WERI-Rb-1 (cell line): ENCODE data around the gene LOXHD1.

ENCODE experiments used
- DNase-seq: peaks from one replicate; pipeline ENCODE4 v3.0.0-alpha.2; 2020
- H3K27ac ChIP-seq: fragments of 250-450 bp; sonication (Bioruptor Pico); 2 replicates; pipeline ENCODE4 v1.5.1; 2020; ENCODE audit warnings: mild to moderate bottlenecking, moderate library complexity
- H3K27me3 ChIP-seq: fragments of 250-450 bp; sonication (Bioruptor Pico); 2 replicates; pipeline ENCODE4 v1.5.1; 2021; ENCODE audit warnings: mild to moderate bottlenecking, low read depth, moderate library complexity; ENCODE audit not compliant: insufficient read depth, severe bottlenecking
- H3K36me3 ChIP-seq: fragments of 250-450 bp; sonication (Bioruptor Pico); 2 replicates; pipeline ENCODE4 v1.5.1; 2020; ENCODE audit warnings: mild to moderate bottlenecking, moderate library complexity
- H3K4me3 ChIP-seq: 2 replicates; pipeline ENCODE4 v1.5.1; 2011; ENCODE audit warnings: low read depth, mild to moderate bottlenecking, control low read depth, low read length
- H3K9me3 ChIP-seq: fragments of 250-450 bp; sonication (Bioruptor Pico); 2 replicates; pipeline ENCODE4 v1.5.1; 2021; ENCODE audit warnings: mild to moderate bottlenecking, moderate library complexity; ENCODE audit not compliant: severe bottlenecking
- TF ChIP-seq, protein P1 (sequence below): IDR thresholded peaks from 2 replicates; pipeline ENCODE4 v1.5.1; 2011; ENCODE audit warnings: low read depth, mild to moderate bottlenecking, control low read depth, inconsistent platforms, low read length

LOXHD1 gene

DNA sequence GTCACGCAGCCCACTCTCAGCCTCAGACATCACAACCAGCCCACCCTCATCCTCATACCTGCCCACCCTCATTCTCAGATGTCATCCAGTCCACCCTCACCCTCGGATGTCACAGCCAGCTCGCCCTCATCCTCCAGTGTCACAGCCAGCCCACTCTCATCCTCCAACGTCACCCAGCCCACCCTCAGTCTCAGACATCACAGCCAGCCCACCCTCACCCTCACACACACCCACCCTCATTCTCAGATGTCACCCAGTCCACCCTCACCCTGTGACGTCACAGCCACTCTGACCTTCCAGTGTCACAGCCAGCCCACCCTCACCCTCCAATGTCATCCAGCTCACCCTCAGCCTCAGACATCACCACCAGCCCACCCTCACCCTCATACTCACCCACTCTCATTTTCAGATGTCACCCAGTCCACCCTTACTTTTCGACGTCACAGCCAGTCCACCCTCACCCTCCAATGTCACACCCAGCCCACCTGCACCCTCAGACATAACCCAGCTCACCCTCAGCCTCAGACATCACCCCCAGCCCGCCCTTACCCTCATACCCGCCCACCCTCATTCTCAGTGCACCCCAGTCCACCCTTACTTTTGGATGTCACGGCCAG is 100.3 kb downstream of the LOXHD1 start:
- H3K27ac ChIP-seq = no peak overlapping the region
- TF ChIP-seq, protein P1, sequence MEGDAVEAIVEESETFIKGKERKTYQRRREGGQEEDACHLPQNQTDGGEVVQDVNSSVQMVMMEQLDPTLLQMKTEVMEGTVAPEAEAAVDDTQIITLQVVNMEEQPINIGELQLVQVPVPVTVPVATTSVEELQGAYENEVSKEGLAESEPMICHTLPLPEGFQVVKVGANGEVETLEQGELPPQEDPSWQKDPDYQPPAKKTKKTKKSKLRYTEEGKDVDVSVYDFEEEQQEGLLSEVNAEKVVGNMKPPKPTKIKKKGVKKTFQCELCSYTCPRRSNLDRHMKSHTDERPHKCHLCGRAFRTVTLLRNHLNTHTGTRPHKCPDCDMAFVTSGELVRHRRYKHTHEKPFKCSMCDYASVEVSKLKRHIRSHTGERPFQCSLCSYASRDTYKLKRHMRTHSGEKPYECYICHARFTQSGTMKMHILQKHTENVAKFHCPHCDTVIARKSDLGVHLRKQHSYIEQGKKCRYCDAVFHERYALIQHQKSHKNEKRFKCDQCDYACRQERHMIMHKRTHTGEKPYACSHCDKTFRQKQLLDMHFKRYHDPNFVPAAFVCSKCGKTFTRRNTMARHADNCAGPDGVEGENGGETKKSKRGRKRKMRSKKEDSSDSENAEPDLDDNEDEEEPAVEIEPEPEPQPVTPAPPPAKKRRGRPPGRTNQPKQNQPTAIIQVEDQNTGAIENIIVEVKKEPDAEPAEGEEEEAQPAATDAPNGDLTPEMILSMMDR = no peak
- DNase-seq = no peak

DNA sequence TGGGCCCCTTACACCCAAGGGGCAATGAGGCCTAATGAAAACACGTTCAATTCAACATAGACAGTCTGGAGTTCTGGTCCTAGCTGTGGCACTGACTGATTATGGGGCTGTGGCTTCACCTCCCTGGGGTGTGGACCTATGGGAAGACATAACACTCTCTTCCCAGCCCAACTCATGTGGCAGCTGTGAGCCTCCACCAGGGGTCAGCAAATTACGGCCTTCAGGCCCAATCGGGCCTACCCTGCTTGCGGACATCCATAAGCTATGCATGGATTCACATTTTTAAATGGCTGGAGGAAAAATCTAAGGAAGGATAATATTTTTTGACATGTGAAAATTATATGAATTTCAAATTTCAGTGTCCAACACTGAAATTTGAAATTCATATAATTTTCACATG is 101.3 kb downstream of the LOXHD1 start:
- TF ChIP-seq, protein P1 = peak; percentile 87
- DNase-seq = peak; percentile 82
- Histone ChIP-seq H3K36me3 (no peaks in the 10 kb centered on the region), H3K9me3 (no peaks in the 10 kb centered on the region), H3K27me3 (no peaks in the 10 kb centered on the region), H3K4me3 (no peak overlapping the region), H3K27ac (no peak overlapping the region)

More for the DNA sequence above, 100.3 kb downstream of the LOXHD1 start:
- H3K4me3 ChIP-seq = no peak overlapping the region
- no peaks in the 10 kb centered on the region for H3K36me3 ChIP-seq
- H3K27me3 ChIP-seq = no peaks in the 10 kb centered on the region
- H3K9me3 ChIP-seq = no peaks in the 10 kb centered on the region

GRCh38 chr18:46555213-46555612 is 101.8 kb downstream of the LOXHD1 start:
- TF ChIP-seq, protein P1 = no peak
- no peak for DNase-seq
- H3K4me3 ChIP-seq = no peak overlapping the region
- no peaks in the 10 kb centered on the region for H3K36me3 ChIP-seq
- H3K9me3 ChIP-seq = peaks cover 2% of the 10 kb centered on the region
- no peak overlapping the region for H3K27ac ChIP-seq
- no peaks in the 10 kb centered on the region for H3K27me3 ChIP-seq

DNA sequence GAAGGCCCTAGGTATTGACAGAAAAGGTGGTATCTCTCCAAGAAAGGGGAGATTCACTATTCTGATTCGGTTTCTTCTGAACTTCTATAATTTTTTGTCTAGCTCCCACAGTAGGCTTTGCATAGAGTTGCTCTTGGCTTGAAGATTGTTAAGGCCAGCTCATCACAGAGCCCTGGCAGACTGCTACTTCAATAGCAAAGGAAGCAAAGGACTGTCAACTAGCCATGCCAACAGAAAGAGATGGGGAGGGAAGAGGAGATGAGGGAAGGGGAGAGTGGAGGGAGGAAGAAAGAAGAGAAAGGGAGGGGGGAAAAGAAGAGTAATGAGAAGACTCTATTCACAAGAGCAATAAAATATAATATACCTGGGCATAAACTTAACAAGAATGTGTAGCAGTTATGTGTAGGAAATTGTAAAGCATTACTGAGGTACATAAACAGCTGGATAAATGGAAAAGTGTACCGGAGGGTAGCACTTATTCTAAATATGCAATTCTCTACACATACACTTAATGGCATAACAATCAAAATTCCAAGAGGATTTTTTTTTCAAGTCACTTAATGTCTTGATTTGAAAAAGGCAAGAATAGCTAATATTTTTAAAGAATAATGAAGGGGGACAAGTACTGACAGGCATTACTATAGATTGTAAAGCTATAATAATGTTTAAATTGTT is 102.5 kb downstream of the LOXHD1 start:
- Histone ChIP-seq H3K4me3 (no peak overlapping the region), H3K27me3 (no peaks in the 10 kb centered on the region), H3K9me3 (peaks cover 6% of the 10 kb centered on the region), H3K27ac (no peak overlapping the region), H3K36me3 (no peaks in the 10 kb centered on the region)
- TF ChIP-seq, protein P1 = no peak
- DNase-seq = no peak

- no peaks in the 10 kb centered on the region for H3K27me3 ChIP-seq
- H3K36me3 ChIP-seq = no peaks in the 10 kb centered on the region
- no peak overlapping the region for H3K27ac ChIP-seq
- DNase-seq = no peak
- H3K9me3 ChIP-seq = peaks cover 6% of the 10 kb centered on the region
- TF ChIP-seq, protein P1 = no peak
- no peak overlapping the region for H3K4me3 ChIP-seq
Observed at GRCh38 chr18:46550609-46551008, 106.4 kb downstream of the LOXHD1 start.
